ENCODE measurements around the gene DNAAF1. TPM values are rescaled to one million over a fixed set of nuclear protein-coding genes. Genes with fewer than 3 reads are reported as not detected.
"Not testable (repeated sequence)": the region's sequence is repeated elsewhere in the genome, so short reads cannot be mapped to it uniquely, and the experiment has no call there.

DNAAF1 gene
- total RNA-seq, 2 donors from 2014 or later = 0.19 TPM; not detected in 1

GRCh38 chr16:84198401-84198800, 53.3 kb downstream of the DNAAF1 start:
- ATAC-seq (replicated peaks in 1 of 2) = no peak
- Mint-ChIP-seq H3K27me3 (ENCODE audit: low read depth) (no peaks in the 10 kb centered on the region), H3K9me3 (no peaks in the 10 kb centered on the region), H3K4me1 (ENCODE audit: low read depth) (peaks cover 14% of the 10 kb centered on the region), H3K4me3 (no peak overlapping the region), H3K36me3 (ENCODE audit: insufficient read depth in 2 of 2) (no peaks in the 10 kb centered on the region), H3K27ac (no peak overlapping the region)
- DNase-seq = no peak

GRCh38 chr16:84199097-84199496, 54.0 kb downstream of the DNAAF1 start:
- peaks cover 7% of the 10 kb centered on the region for H3K4me1 Mint-ChIP-seq (ENCODE audit: low read depth)
- no peaks in the 10 kb centered on the region for H3K36me3 Mint-ChIP-seq (ENCODE audit: insufficient read depth in 2 of 2)
- ATAC-seq (replicated peaks in 1 of 2) = no peak
- no peaks in the 10 kb centered on the region for H3K9me3 Mint-ChIP-seq
- H3K27me3 Mint-ChIP-seq (ENCODE audit: low read depth) = no peaks in the 10 kb centered on the region
- no peak for DNase-seq
- no peak overlapping the region for H3K4me3 Mint-ChIP-seq
- no peak overlapping the region for H3K27ac Mint-ChIP-seq

GRCh38 chr16:84199861-84200260, 54.8 kb downstream of the DNAAF1 start:
- no peaks in the 10 kb centered on the region for H3K27me3 Mint-ChIP-seq (ENCODE audit: low read depth)
- ATAC-seq (replicated peaks in 1 of 2) = no peak
- H3K4me1 Mint-ChIP-seq (ENCODE audit: low read depth) = no peaks in the 10 kb centered on the region
- H3K27ac Mint-ChIP-seq = no peak overlapping the region
- no peak overlapping the region for H3K4me3 Mint-ChIP-seq
- no peaks in the 10 kb centered on the region for H3K36me3 Mint-ChIP-seq (ENCODE audit: insufficient read depth in 2 of 2)
- no peak for DNase-seq
- H3K9me3 Mint-ChIP-seq = no peaks in the 10 kb centered on the region

GRCh38 chr16:84204551-84204950, 59.4 kb downstream of the DNAAF1 start:
- H3K4me3 Mint-ChIP-seq; H3K27me3 Mint-ChIP-seq (ENCODE audit: low read depth); ATAC-seq (replicated peaks in 1 of 2); H3K4me1 Mint-ChIP-seq (ENCODE audit: low read depth); H3K9me3 Mint-ChIP-seq; H3K27ac Mint-ChIP-seq; DNase-seq; H3K36me3 Mint-ChIP-seq (ENCODE audit: insufficient read depth in 2 of 2): not testable (repeated sequence)

GRCh38 chr16:84205123-84205522, 60.0 kb downstream of the DNAAF1 start:
- not testable (repeated sequence) for H3K4me1 Mint-ChIP-seq (ENCODE audit: low read depth); H3K4me3 Mint-ChIP-seq; ATAC-seq (replicated peaks in 1 of 2); DNase-seq; H3K9me3 Mint-ChIP-seq; H3K27ac Mint-ChIP-seq; H3K27me3 Mint-ChIP-seq (ENCODE audit: low read depth); H3K36me3 Mint-ChIP-seq (ENCODE audit: insufficient read depth in 2 of 2)

GRCh38 chr16:84205976-84206691, 61.0 kb downstream of the DNAAF1 start:
- Mint-ChIP-seq H3K4me1 (ENCODE audit: low read depth) (peaks cover 6% of the 10 kb centered on the region), H3K27me3 (ENCODE audit: low read depth) (no peaks in the 10 kb centered on the region), H3K4me3 (no peak overlapping the region), H3K36me3 (ENCODE audit: insufficient read depth in 2 of 2) (no peaks in the 10 kb centered on the region), H3K9me3 (peaks cover 0 to 2% of the 10 kb centered on the region in 2 donors), H3K27ac (no peak overlapping the region)
- ATAC-seq (replicated peaks in 1 of 2) (no peak), DNase-seq (no peak)

- DNase-seq (no peak), ATAC-seq (replicated peaks in 1 of 2) (no peak)
- Mint-ChIP-seq H3K36me3 (ENCODE audit: insufficient read depth in 2 of 2) (no peaks in the 10 kb centered on the region), H3K9me3 (peaks cover 0 to 2% of the 10 kb centered on the region in 2 donors), H3K4me1 (ENCODE audit: low read depth) (peaks cover 6% of the 10 kb centered on the region), H3K27me3 (ENCODE audit: low read depth) (no peaks in the 10 kb centered on the region), H3K4me3 (no peak overlapping the region), H3K27ac (no peak overlapping the region)
Measured at GRCh38 chr16:84207251-84207650, 62.1 kb downstream of the DNAAF1 start.

GRCh38 chr16:84207879-84208278, 62.8 kb downstream of the DNAAF1 start:
- DNase-seq (no peak), ATAC-seq (replicated peaks in 1 of 2) (no peak)
- Mint-ChIP-seq H3K27me3 (ENCODE audit: low read depth) (no peaks in the 10 kb centered on the region), H3K36me3 (ENCODE audit: insufficient read depth in 2 of 2) (no peaks in the 10 kb centered on the region), H3K4me3 (no peak overlapping the region), H3K4me1 (ENCODE audit: low read depth) (peaks cover 6% of the 10 kb centered on the region), H3K27ac (no peak overlapping the region), H3K9me3 (peaks cover 0 to 2% of the 10 kb centered on the region in 2 donors)

GRCh38 chr16:84209989-84210388, 64.9 kb downstream of the DNAAF1 start:
- no peaks in the 10 kb centered on the region for H3K27me3 Mint-ChIP-seq (ENCODE audit: low read depth)
- no peak overlapping the region for H3K4me3 Mint-ChIP-seq
- H3K9me3 Mint-ChIP-seq = peaks cover 0 to 2% of the 10 kb centered on the region in 2 donors
- H3K36me3 Mint-ChIP-seq (ENCODE audit: insufficient read depth in 2 of 2) = no peaks in the 10 kb centered on the region
- H3K27ac Mint-ChIP-seq = no peak overlapping the region
- no peak for DNase-seq
- peaks cover 6% of the 10 kb centered on the region for H3K4me1 Mint-ChIP-seq (ENCODE audit: low read depth)
- no peak for ATAC-seq (replicated peaks in 1 of 2)

GRCh38 chr16:84212154-84212553, 67.0 kb downstream of the DNAAF1 start:
- DNase-seq (no peak), ATAC-seq (replicated peaks in 1 of 2) (no peak)
- no peak overlapping the region for H3K27ac Mint-ChIP-seq
- no peaks in the 10 kb centered on the region for H3K27me3 Mint-ChIP-seq (ENCODE audit: low read depth)
- H3K9me3 Mint-ChIP-seq = peaks cover 0 to 2% of the 10 kb centered on the region in 2 donors
- H3K36me3 Mint-ChIP-seq (ENCODE audit: insufficient read depth in 2 of 2) = no peaks in the 10 kb centered on the region
- no peak overlapping the region for H3K4me3 Mint-ChIP-seq
- peaks cover 6% of the 10 kb centered on the region for H3K4me1 Mint-ChIP-seq (ENCODE audit: low read depth)

- H3K4me1 Mint-ChIP-seq (ENCODE audit: low read depth) = peaks cover 6% of the 10 kb centered on the region
- no peak for ATAC-seq (replicated peaks in 1 of 2)
- H3K27me3 Mint-ChIP-seq (ENCODE audit: low read depth) = no peaks in the 10 kb centered on the region
- no peak overlapping the region for H3K4me3 Mint-ChIP-seq
- no peaks in the 10 kb centered on the region for H3K36me3 Mint-ChIP-seq (ENCODE audit: insufficient read depth in 2 of 2)
- DNase-seq = no peak
- no peak overlapping the region for H3K27ac Mint-ChIP-seq
- peaks cover 0 to 2% of the 10 kb centered on the region in 2 donors for H3K9me3 Mint-ChIP-seq
Measured at GRCh38 chr16:84212631-84213030, 67.5 kb downstream of the DNAAF1 start.

- Mint-ChIP-seq H3K27me3 (ENCODE audit: low read depth) (no peaks in the 10 kb centered on the region), H3K4me3 (no peak overlapping the region), H3K36me3 (ENCODE audit: insufficient read depth in 2 of 2) (no peaks in the 10 kb centered on the region), H3K4me1 (ENCODE audit: low read depth) (no peaks in the 10 kb centered on the region), H3K9me3 (peaks cover 0 to 2% of the 10 kb centered on the region in 2 donors), H3K27ac (no peak overlapping the region)
- DNase-seq (no peak), ATAC-seq (replicated peaks in 1 of 2) (no peak)
Measured at GRCh38 chr16:84214451-84215066, 69.5 kb downstream of the DNAAF1 start.

- ATAC-seq (replicated peaks in 1 of 2) (no peak), DNase-seq (no peak)
- no peaks in the 10 kb centered on the region for H3K27me3 Mint-ChIP-seq (ENCODE audit: low read depth)
- no peaks in the 10 kb centered on the region for H3K4me1 Mint-ChIP-seq (ENCODE audit: low read depth)
- H3K9me3 Mint-ChIP-seq = no peaks in the 10 kb centered on the region
- H3K27ac Mint-ChIP-seq = no peak overlapping the region
- H3K4me3 Mint-ChIP-seq = no peak overlapping the region
- no peaks in the 10 kb centered on the region for H3K36me3 Mint-ChIP-seq (ENCODE audit: insufficient read depth in 2 of 2)
Measured at GRCh38 chr16:84215531-84215930, 70.4 kb downstream of the DNAAF1 start.

GRCh38 chr16:84216144-84216543, 71.0 kb downstream of the DNAAF1 start:
- H3K36me3 Mint-ChIP-seq (ENCODE audit: insufficient read depth in 2 of 2); H3K4me3 Mint-ChIP-seq; H3K9me3 Mint-ChIP-seq; H3K4me1 Mint-ChIP-seq (ENCODE audit: low read depth); ATAC-seq (replicated peaks in 1 of 2); DNase-seq; H3K27ac Mint-ChIP-seq; H3K27me3 Mint-ChIP-seq (ENCODE audit: low read depth): not testable (repeated sequence)
